OCI-LY3 (cell line): ENCODE measurements around the gene CCDC120.

Experiments used
- CTCF ChIP-seq: fragments of 200-600, 300-600 bp; sonication (generic); IDR thresholded peaks from 2 replicates; pipeline ENCODE4 v1.5.1; 2014; ENCODE audit warnings: antibody characterized with exemption, low read length, low read depth
- EZH2phosphoT487 ChIP-seq: fragments of 200-600 bp; shearing (Covaris generic); IDR thresholded peaks from 2 replicates; pipeline ENCODE4 v1.6.1; 2018; ENCODE audit warnings: antibody characterized with exemption, mixed run types, low read depth

GRCh38 chrX:49066690-49067089 lies 7.9 kb downstream of the CCDC120 start:
- TF ChIP-seq CTCF: no peak
- no peak for TF ChIP-seq EZH2phosphoT487
